Natural killer cell (primary cell): ENCODE data around the gene COQ3. TPM values are rescaled to one million over a fixed set of nuclear protein-coding genes. Genes with fewer than 3 reads are reported as not detected.

Experiments
- ATAC-seq, 3 donors: fragments of 150-1000 bp in 2 of 3; fragments of 200-7000 bp in 1 of 3; cut with Tn5 transposase; 1 replicate in 1 of 3; 2 replicates in 2 of 3; pipeline ENCODE4 v1.10.0; 2021; ENCODE audit warnings: mild to moderate bottlenecking in 2 of 3, moderate library complexity in 2 of 3
- DNase-seq, 2 donors: peaks; one replicate each; pipeline versions ENCODE4 v3.0.0 to v3.0.0-alpha.2; 2013 to 2021; ENCODE audit warnings: mixed read lengths in 1 of 2
- H3K27ac ChIP-seq: one replicate; pipeline ENCODE4 v1.5.1; 2013; ENCODE audit warnings: mild to moderate bottlenecking, low read length
- H3K27me3 ChIP-seq: one replicate; pipeline ENCODE4 v1.6.1; 2013; ENCODE audit warnings: low read length; ENCODE audit not compliant: control insufficient read depth, insufficient read depth
- H3K36me3 ChIP-seq: one replicate; pipeline ENCODE4 v1.6.1; 2013; ENCODE audit warnings: low read length; ENCODE audit not compliant: control insufficient read depth, insufficient read depth
- H3K4me1 ChIP-seq: one replicate; pipeline ENCODE4 v1.6.1; 2013; ENCODE audit warnings: low read length; ENCODE audit not compliant: control insufficient read depth, insufficient read depth
- H3K4me3 ChIP-seq: one replicate; pipeline ENCODE4 v1.5.1; 2013; ENCODE audit warnings: low read length
- H3K9me3 ChIP-seq: one replicate; pipeline ENCODE4 v1.6.1; 2013; ENCODE audit warnings: low read length; ENCODE audit not compliant: control insufficient read depth, insufficient read depth
- H3K27ac Mint-ChIP-seq, 2 donors: one replicate each; pipeline ENCODE4 v1.8.0; 2022; ENCODE audit warnings: mild to moderate bottlenecking in 2 of 2, mixed read lengths in 2 of 2, moderate library complexity in 1 of 2
- H3K27me3 Mint-ChIP-seq, 2 donors: one replicate each; pipeline ENCODE4 v1.8.0; 2022; ENCODE audit warnings: low read depth in 2 of 2, mixed read lengths in 2 of 2
- H3K36me3 Mint-ChIP-seq: one replicate; pipeline ENCODE4 v1.8.0; 2022; ENCODE audit warnings: mixed read lengths
- H3K4me1 Mint-ChIP-seq, 2 donors: one replicate each; pipeline ENCODE4 v1.8.0; 2022; ENCODE audit warnings: mixed read lengths in 2 of 2
- H3K4me3 Mint-ChIP-seq: one replicate; pipeline ENCODE4 v1.8.0; 2022; ENCODE audit warnings: mild to moderate bottlenecking, moderate library complexity, mixed read lengths
- H3K9me3 Mint-ChIP-seq, 2 donors: one replicate each; pipeline ENCODE4 v1.8.0; 2022; ENCODE audit warnings: mixed read lengths in 2 of 2
- WGBS: methylation state at CpG from one replicate; pipeline ENCODE4 v1.1.7; 2013; ENCODE audit warnings: missing lambda C conversion rate; ENCODE audit not compliant: insufficient coverage; 5-methylcytosine and 5-hydroxymethylcytosine counted together
- intact Hi-C: fragments of 100-400 bp; cut with micrococcal nuclease; formaldehyde crosslinking; loops from one replicate; pipeline ENCODE4 v1.14.2; 2022
- total RNA-seq, 4 donors: library from RNA; stranded (reverse); fragments of 120-200 nt in 1 of 4; gene quantifications; one replicate each; pipeline versions ENCODE4 v1.2.3 to v1.2.4, GENCODE V29; 2013 to 2022
- TF ChIP-seq, protein P1 (sequence below): fragments of 200-600 bp; IDR thresholded peaks from one replicate; pipeline ENCODE4 v1.8.0; 2022; ENCODE audit warnings: antibody characterized with exemption

The COQ3 gene
- total RNA-seq, 3 donors from 2014 or later (not counting 1 experiment from before 2014, with no cell fraction given), result 2.5 to 3.7 (median 2.6) TPM

DNA sequence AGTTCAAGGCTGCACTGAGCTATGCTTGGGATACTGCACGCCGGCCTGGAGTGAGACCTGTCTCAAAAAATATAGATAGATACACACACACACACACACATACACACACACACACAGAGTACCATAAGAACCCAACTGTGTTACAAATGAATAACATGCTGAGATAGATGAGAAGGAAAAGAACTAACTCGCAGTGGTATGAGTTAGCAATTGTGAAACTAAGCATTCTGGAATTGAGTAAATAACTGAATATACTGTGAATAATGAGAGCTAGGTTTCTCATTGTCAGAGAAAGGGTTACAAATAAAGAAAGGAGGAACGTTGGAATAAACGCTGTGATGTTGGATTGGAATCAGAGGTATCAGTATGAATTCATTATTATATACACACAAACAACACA, 30.0 kb downstream of the COQ3 start:
- H3K9me3 ChIP-seq, result no peaks in the 10 kb centered on the region
- Mint-ChIP-seq H3K27ac (no peak overlapping the region), H3K9me3 (no peaks in the 10 kb centered on the region), H3K36me3 (no peaks in the 10 kb centered on the region), H3K27me3 (peaks cover 8 to 37% of the 10 kb centered on the region in 2 donors), H3K4me3 (no peak overlapping the region), H3K4me1 (no peaks in the 10 kb centered on the region)
- no peaks in the 10 kb centered on the region for H3K27me3 ChIP-seq
- H3K4me1 ChIP-seq, result no peaks in the 10 kb centered on the region
- no peak overlapping the region for H3K27ac ChIP-seq
- WGBS, result 80% methylated on average over 1 of the region's 5 CpGs
- no peak for ATAC-seq
- no peaks in the 10 kb centered on the region for H3K36me3 ChIP-seq
- DNase-seq, result no peak
- intact Hi-C loops, result no loop called here
- H3K4me3 ChIP-seq, result no peak overlapping the region
- TF ChIP-seq, protein P1, sequence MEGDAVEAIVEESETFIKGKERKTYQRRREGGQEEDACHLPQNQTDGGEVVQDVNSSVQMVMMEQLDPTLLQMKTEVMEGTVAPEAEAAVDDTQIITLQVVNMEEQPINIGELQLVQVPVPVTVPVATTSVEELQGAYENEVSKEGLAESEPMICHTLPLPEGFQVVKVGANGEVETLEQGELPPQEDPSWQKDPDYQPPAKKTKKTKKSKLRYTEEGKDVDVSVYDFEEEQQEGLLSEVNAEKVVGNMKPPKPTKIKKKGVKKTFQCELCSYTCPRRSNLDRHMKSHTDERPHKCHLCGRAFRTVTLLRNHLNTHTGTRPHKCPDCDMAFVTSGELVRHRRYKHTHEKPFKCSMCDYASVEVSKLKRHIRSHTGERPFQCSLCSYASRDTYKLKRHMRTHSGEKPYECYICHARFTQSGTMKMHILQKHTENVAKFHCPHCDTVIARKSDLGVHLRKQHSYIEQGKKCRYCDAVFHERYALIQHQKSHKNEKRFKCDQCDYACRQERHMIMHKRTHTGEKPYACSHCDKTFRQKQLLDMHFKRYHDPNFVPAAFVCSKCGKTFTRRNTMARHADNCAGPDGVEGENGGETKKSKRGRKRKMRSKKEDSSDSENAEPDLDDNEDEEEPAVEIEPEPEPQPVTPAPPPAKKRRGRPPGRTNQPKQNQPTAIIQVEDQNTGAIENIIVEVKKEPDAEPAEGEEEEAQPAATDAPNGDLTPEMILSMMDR, result no peak

DNA sequence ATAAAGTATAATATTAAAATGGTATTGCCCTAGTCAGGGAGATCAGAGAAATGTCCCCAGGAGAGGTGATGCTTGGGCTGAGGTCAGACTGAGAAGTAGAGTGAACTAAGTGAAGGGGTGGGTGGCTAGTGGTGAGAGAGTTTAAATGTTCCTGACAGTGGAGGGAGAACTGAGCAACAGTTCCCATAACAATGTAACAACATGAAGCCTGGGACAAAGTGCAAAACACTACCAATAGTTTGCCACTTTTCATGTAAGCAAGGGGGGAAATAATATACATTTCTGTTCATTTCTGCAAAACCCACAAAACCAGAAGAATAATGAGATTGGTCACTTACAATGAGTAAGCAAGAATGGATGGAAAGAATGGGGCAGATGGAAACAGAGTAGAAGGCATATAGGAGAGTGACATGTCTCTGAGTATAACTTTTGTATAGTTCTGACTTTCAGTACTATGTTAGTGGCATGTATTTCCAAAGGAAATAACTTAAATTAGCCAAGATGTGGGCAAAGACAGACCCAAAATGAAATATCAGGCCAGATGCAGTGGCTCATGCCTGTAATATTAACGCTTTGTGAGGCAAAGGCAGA, 31.2 kb downstream of the COQ3 start:
- Mint-ChIP-seq H3K36me3 (no peaks in the 10 kb centered on the region), H3K4me3 (no peak overlapping the region)
- WGBS, result 91% methylated on average over 1 of the region's 1 CpG

DNA sequence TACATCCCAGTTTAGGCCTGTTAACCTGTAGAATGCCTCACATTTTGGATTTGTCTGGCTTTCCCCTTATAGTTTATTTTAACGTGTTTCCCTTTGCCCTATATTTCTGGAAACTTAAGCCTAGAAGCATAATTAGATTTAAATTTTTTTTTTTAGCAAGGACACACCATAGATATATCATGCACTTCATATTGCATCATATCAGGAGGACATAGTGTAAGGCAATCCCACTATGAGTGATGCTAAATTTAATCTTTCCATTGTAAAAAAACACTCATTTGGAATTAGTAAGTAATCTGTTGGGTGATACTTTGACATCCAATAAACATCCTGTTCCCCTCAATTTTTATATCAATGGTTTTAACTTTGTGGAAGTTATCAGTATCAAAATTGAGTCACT, 34.2 kb downstream of the COQ3 start:
- WGBS, result 80% methylated on average over 1 of the region's 1 CpG
- Mint-ChIP-seq H3K4me1 (no peaks in the 10 kb centered on the region), H3K27me3 (peaks cover 21 to 65% of the 10 kb centered on the region in 2 donors), H3K27ac (no peak overlapping the region), H3K9me3 (no peaks in the 10 kb centered on the region), H3K36me3 (no peaks in the 10 kb centered on the region), H3K4me3 (no peak overlapping the region)
- H3K27ac ChIP-seq, result no peak overlapping the region
- intact Hi-C loops, result no loop called here
- no peaks in the 10 kb centered on the region for H3K4me1 ChIP-seq
- no peak for DNase-seq
- H3K9me3 ChIP-seq, result no peaks in the 10 kb centered on the region
- TF ChIP-seq, protein P1, result no peak
- no peak overlapping the region for H3K4me3 ChIP-seq
- H3K36me3 ChIP-seq, result no peaks in the 10 kb centered on the region
- no peaks in the 10 kb centered on the region for H3K27me3 ChIP-seq
- ATAC-seq, result no peak

More for the DNA sequence above, 31.2 kb downstream of the COQ3 start:
- H3K4me3 ChIP-seq, result no peak overlapping the region
- H3K9me3 ChIP-seq, result no peaks in the 10 kb centered on the region
- ATAC-seq (no peak), DNase-seq (no peak)
- H3K36me3 ChIP-seq, result no peaks in the 10 kb centered on the region
- H3K27me3 ChIP-seq, result no peaks in the 10 kb centered on the region
- Mint-ChIP-seq H3K27ac (no peak overlapping the region), H3K4me1 (no peaks in the 10 kb centered on the region), H3K9me3 (no peaks in the 10 kb centered on the region), H3K27me3 (peaks cover 8 to 41% of the 10 kb centered on the region in 2 donors)
- TF ChIP-seq, protein P1, result no peak
- intact Hi-C loops, result no loop called here
- H3K27ac ChIP-seq, result no peak overlapping the region
- H3K4me1 ChIP-seq, result no peaks in the 10 kb centered on the region

DNA sequence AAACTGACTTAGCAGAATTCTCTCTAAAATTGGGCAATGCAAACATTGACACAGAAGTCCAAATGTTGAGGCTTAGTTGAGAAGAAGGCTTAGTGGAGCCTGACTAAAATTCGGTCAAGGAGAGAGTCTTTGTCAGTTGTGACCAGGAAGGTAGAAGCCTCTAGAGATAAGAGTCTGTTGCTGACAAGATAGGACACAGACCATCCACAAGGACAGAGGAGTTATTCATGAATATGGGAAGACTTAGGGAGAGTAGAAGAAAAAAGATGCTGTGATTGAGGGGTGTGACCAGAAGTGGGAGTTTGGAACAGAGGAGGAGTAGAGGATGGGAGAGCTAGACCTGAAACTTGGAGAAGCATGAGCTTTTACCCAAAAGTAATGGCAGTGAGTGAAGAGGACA, 37.4 kb downstream of the COQ3 start:
- ATAC-seq (no peak), DNase-seq (no peak)
- H3K27ac ChIP-seq, result no peak overlapping the region
- TF ChIP-seq, protein P1, result no peak
- intact Hi-C loops, result no loop called here
- no peaks in the 10 kb centered on the region for H3K36me3 ChIP-seq
- no peaks in the 10 kb centered on the region for H3K4me1 Mint-ChIP-seq
- WGBS, result 73% methylated on average over 1 of the region's 1 CpG
- peaks cover 4% of the 10 kb centered on the region for H3K27me3 ChIP-seq
- H3K36me3 Mint-ChIP-seq, result no peaks in the 10 kb centered on the region
- no peaks in the 10 kb centered on the region for H3K9me3 Mint-ChIP-seq
- H3K27ac Mint-ChIP-seq, result no peak overlapping the region
- no peak overlapping the region for H3K4me3 Mint-ChIP-seq
- no peaks in the 10 kb centered on the region for H3K4me1 ChIP-seq
- no peak overlapping the region for H3K4me3 ChIP-seq
- H3K9me3 ChIP-seq, result no peaks in the 10 kb centered on the region
- H3K27me3 Mint-ChIP-seq, result peaks cover 27 to 72% of the 10 kb centered on the region in 2 donors
